ENCODE measurements around the gene ZNF804A.

DNA sequence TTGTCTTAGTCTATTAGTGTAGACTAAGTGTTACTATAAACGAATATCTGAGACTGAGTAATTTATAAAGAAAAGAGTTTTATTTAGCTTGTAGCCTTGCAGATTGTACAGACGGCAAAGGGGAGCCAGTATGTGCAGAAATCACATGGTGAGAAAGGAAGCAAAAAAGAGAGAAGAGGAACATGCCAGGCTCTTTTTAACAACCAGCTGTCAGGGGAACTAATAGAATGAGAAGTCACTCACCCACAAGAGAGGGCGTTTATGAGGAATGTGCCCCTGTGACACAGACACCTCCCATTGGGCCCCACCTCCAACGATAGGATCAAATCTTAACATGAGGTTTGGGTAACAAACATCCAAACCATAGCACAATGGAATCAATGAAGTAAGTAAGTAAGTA, 20.6 kb upstream of the ZNF804A start:
- TF ChIP-seq, protein P1, sequence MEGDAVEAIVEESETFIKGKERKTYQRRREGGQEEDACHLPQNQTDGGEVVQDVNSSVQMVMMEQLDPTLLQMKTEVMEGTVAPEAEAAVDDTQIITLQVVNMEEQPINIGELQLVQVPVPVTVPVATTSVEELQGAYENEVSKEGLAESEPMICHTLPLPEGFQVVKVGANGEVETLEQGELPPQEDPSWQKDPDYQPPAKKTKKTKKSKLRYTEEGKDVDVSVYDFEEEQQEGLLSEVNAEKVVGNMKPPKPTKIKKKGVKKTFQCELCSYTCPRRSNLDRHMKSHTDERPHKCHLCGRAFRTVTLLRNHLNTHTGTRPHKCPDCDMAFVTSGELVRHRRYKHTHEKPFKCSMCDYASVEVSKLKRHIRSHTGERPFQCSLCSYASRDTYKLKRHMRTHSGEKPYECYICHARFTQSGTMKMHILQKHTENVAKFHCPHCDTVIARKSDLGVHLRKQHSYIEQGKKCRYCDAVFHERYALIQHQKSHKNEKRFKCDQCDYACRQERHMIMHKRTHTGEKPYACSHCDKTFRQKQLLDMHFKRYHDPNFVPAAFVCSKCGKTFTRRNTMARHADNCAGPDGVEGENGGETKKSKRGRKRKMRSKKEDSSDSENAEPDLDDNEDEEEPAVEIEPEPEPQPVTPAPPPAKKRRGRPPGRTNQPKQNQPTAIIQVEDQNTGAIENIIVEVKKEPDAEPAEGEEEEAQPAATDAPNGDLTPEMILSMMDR (IDR thresholded peaks at IDR 0.05), result no peak
- TF ChIP-seq POLR2A (IDR thresholded peaks at IDR 0.05), result no peak
- no peak for TF ChIP-seq POLR2AphosphoS5 (IDR thresholded peaks at IDR 0.05)
